Nephron (organoid): ENCODE measurements around the gene CEP290.

Experiments
- H3K27ac Mint-ChIP-seq, 3 experiments: 2 replicates each; pipeline ENCODE4 v1.8.0; 2020; ENCODE audit warnings: mixed read lengths in 3 of 3, mild to moderate bottlenecking in 2 of 3, moderate library complexity in 1 of 3
- H3K27me3 Mint-ChIP-seq: 2 replicates; pipeline ENCODE4 v1.8.0; 2021; ENCODE audit warnings: low read depth, mild to moderate bottlenecking, moderate library complexity, mixed read lengths
- H3K36me3 Mint-ChIP-seq: 2 replicates; pipeline ENCODE4 v1.8.0; 2020; ENCODE audit warnings: low read depth, mixed read lengths
- H3K4me1 Mint-ChIP-seq: 2 replicates; pipeline ENCODE4 v1.8.0; 2020; ENCODE audit warnings: mixed read lengths
- H3K4me3 Mint-ChIP-seq, 3 experiments: 2 replicates each; pipeline ENCODE4 v1.8.0; 2020; ENCODE audit warnings: mild to moderate bottlenecking in 3 of 3, mixed read lengths in 3 of 3, moderate library complexity in 2 of 3
- H3K9me3 Mint-ChIP-seq: 2 replicates; pipeline ENCODE4 v1.8.0; 2020; ENCODE audit warnings: mixed read lengths
- CTCF ChIP-seq, 3 experiments: fragments of 200-600 bp; sonication (generic); IDR thresholded peaks; one replicate each; pipeline ENCODE4 v1.5.0; 2021; ENCODE audit warnings: antibody characterized with exemption in 3 of 3; ENCODE audit not compliant: unreplicated experiment in 3 of 3

The CEP290 gene

DNA sequence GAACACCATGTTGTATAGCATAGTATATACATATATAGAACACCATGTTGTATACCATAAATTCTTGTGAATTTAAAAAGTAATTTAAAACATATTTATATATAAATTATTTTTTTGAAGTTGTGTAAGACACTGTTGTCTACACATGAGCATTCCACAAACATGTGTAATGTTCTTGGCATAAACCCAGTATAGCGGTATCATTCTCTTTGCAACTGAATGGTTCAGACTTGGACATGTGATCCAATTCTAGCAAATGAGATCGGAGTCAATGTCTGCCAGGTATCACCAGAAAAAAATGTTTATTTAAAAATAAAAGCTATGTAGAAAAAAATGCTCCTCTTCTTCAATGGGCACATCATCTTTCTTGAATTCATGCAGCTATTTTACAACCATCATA is 33.9 kb downstream of the CEP290 start:
- TF ChIP-seq CTCF (IDR thresholded peaks at IDR 0.05; ENCODE audit: unreplicated experiment in 3 of 3), result no peak
- peaks cover 40% of the 10 kb centered on the region for H3K36me3 Mint-ChIP-seq

DNA sequence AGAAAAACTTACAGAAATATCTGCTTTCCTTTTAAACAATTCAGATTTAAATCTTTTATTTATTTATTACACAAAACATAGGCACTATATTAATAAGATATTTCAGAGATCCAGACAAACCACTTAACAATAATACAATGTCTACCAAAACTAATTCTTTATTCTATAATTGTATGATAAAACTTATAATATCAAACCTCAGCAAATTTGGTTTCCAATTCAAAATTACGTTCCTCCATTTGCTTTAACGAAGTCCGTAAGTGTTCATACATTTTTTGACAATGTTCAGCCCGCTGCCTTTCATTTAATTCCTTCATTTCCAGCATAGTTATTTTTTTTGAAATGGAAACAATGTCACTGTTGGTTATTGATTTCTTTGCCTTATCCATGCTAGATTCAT is 48.3 kb downstream of the CEP290 start:
- Mint-ChIP-seq H3K9me3 (no peaks in the 10 kb centered on the region), H3K27me3 (no peaks in the 10 kb centered on the region), H3K4me3 (no peak overlapping the region), H3K4me1 (no peaks in the 10 kb centered on the region), H3K36me3 (peaks cover 34% of the 10 kb centered on the region), H3K27ac (no peak overlapping the region)
- no peak for TF ChIP-seq CTCF (IDR thresholded peaks at IDR 0.05; ENCODE audit: unreplicated experiment in 3 of 3)

More for the DNA sequence above, 33.9 kb downstream of the CEP290 start:
- H3K4me1 Mint-ChIP-seq, result no peaks in the 10 kb centered on the region
- H3K4me3 Mint-ChIP-seq, result no peak overlapping the region
- no peaks in the 10 kb centered on the region for H3K9me3 Mint-ChIP-seq
- no peaks in the 10 kb centered on the region for H3K27me3 Mint-ChIP-seq
- no peak overlapping the region for H3K27ac Mint-ChIP-seq

- Mint-ChIP-seq H3K4me3 (no peak overlapping the region), H3K27ac (no peak overlapping the region), H3K36me3 (peaks cover 33% of the 10 kb centered on the region), H3K9me3 (no peaks in the 10 kb centered on the region), H3K27me3 (no peaks in the 10 kb centered on the region), H3K4me1 (no peaks in the 10 kb centered on the region)
- no peak for TF ChIP-seq CTCF (IDR thresholded peaks at IDR 0.05; ENCODE audit: unreplicated experiment in 3 of 3)
Measured at GRCh38 chr12:88092771-88093170, 49.1 kb downstream of the CEP290 start.

GRCh38 chr12:88084210-88084609 is 57.7 kb downstream of the CEP290 start:
- TF ChIP-seq CTCF (IDR thresholded peaks at IDR 0.05; ENCODE audit: unreplicated experiment in 3 of 3), result no peak
- peaks cover 57% of the 10 kb centered on the region for H3K36me3 Mint-ChIP-seq
- H3K4me3 Mint-ChIP-seq, result no peak overlapping the region
- no peak overlapping the region for H3K27ac Mint-ChIP-seq
- H3K9me3 Mint-ChIP-seq, result no peaks in the 10 kb centered on the region
- no peaks in the 10 kb centered on the region for H3K27me3 Mint-ChIP-seq
- no peaks in the 10 kb centered on the region for H3K4me1 Mint-ChIP-seq

DNA sequence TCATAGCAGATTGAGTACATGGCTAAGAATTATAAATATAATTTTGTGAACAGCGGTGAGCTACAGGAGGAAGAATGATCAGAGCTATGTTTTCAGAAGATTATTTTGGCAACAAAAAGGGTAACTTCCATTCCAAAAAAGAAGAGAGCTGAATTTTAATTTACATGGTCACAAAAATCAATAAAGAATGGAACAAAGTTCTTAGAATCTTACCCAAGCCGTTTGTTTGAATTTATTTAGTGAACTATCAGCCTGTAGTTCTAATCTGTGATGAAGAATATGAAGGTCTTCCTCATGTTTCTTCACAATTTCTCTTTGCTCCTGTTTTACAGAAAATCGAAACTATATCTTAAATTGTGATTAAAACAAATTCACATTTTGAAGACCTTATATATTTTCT is 58.3 kb downstream of the CEP290 start:
- Mint-ChIP-seq H3K27me3 (no peaks in the 10 kb centered on the region), H3K36me3 (peaks cover 52% of the 10 kb centered on the region), H3K4me1 (no peaks in the 10 kb centered on the region), H3K9me3 (no peaks in the 10 kb centered on the region), H3K4me3 (no peak overlapping the region), H3K27ac (no peak overlapping the region)
- no peak for TF ChIP-seq CTCF (IDR thresholded peaks at IDR 0.05; ENCODE audit: unreplicated experiment in 3 of 3)

DNA sequence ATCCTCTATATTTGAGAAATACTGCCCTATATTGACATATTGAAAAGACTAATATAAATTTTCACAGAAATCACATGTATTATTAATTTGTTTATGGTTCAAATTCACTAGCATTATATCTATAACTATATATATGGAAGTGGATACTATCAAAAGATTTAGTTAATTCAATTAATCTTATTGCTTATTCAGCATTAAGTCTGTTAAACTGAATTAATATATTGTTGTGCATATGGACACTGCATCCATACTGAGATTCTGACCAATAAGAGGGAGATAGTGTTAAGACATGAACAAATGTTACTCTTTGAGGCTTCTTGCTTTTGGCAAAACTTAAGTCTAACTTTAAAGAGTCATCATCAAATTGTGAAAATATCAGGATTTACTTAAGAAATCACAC is 60.6 kb downstream of the CEP290 start:
- H3K27ac Mint-ChIP-seq, result no peak overlapping the region
- H3K9me3 Mint-ChIP-seq, result no peaks in the 10 kb centered on the region
- no peak for TF ChIP-seq CTCF (IDR thresholded peaks at IDR 0.05; ENCODE audit: unreplicated experiment in 3 of 3)
- no peaks in the 10 kb centered on the region for H3K4me1 Mint-ChIP-seq
- H3K27me3 Mint-ChIP-seq, result no peaks in the 10 kb centered on the region
- H3K4me3 Mint-ChIP-seq, result no peak overlapping the region
- H3K36me3 Mint-ChIP-seq, result peaks cover 49% of the 10 kb centered on the region
